ENCODE results near the gene ZNF620.

Gene ZNF620

GRCh38 chr3:40477666-40478065 is 28.2 kb upstream of the ZNF620 start:
- Histone ChIP-seq H3F3A (ENCODE audit: insufficient read depth) (no peaks in the 10 kb centered on the region), H3K27ac (ENCODE audit: low read depth, low read length) (no peak overlapping the region), H2AFZ (ENCODE audit: low read depth, low read length, severe bottlenecking) (no peak overlapping the region), H3K4me2 (ENCODE audit: low read depth, low read length, poor library complexity, severe bottlenecking) (peak overlapping the region; percentile 75), H3K9me3 (ENCODE audit: insufficient read depth, low read length) (no peaks in the 10 kb centered on the region), H4K20me1 (ENCODE audit: low read depth, low read length) (no peaks in the 10 kb centered on the region), H3K4me3 (ENCODE audit: insufficient read depth, low read length, poor library complexity, severe bottlenecking) (no peak overlapping the region), H3K79me2 (ENCODE audit: insufficient read depth, low read length) (no peaks in the 10 kb centered on the region), H3K36me3 (ENCODE audit: low read length) (no peaks in the 10 kb centered on the region), H3K9me2 (replicated peaks; ENCODE audit: insufficient read depth, low read length) (no peaks in the 10 kb centered on the region), H3K9ac (ENCODE audit: low read length) (no peak overlapping the region), H3K27me3 (ENCODE audit: low read length) (no peaks in the 10 kb centered on the region)
- no peak for TF ChIP-seq EZH2phosphoT487 (conservative IDR thresholded peaks at IDR 0.05; ENCODE audit: low read length)
- TF ChIP-seq, protein P1, sequence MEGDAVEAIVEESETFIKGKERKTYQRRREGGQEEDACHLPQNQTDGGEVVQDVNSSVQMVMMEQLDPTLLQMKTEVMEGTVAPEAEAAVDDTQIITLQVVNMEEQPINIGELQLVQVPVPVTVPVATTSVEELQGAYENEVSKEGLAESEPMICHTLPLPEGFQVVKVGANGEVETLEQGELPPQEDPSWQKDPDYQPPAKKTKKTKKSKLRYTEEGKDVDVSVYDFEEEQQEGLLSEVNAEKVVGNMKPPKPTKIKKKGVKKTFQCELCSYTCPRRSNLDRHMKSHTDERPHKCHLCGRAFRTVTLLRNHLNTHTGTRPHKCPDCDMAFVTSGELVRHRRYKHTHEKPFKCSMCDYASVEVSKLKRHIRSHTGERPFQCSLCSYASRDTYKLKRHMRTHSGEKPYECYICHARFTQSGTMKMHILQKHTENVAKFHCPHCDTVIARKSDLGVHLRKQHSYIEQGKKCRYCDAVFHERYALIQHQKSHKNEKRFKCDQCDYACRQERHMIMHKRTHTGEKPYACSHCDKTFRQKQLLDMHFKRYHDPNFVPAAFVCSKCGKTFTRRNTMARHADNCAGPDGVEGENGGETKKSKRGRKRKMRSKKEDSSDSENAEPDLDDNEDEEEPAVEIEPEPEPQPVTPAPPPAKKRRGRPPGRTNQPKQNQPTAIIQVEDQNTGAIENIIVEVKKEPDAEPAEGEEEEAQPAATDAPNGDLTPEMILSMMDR (IDR thresholded peaks at IDR 0.05; ENCODE audit: insufficient read depth, low read length, poor library complexity, severe bottlenecking), result no peak

- Histone ChIP-seq H3K9ac (ENCODE audit: low read length) (no peak overlapping the region), H3K36me3 (ENCODE audit: low read length) (no peaks in the 10 kb centered on the region), H3F3A (ENCODE audit: insufficient read depth) (no peaks in the 10 kb centered on the region), H3K27me3 (ENCODE audit: low read length) (no peaks in the 10 kb centered on the region), H3K9me3 (ENCODE audit: insufficient read depth, low read length) (no peaks in the 10 kb centered on the region), H4K20me1 (ENCODE audit: low read depth, low read length) (no peaks in the 10 kb centered on the region), H3K9me2 (replicated peaks; ENCODE audit: insufficient read depth, low read length) (no peaks in the 10 kb centered on the region), H3K4me2 (ENCODE audit: low read depth, low read length, poor library complexity, severe bottlenecking) (no peak overlapping the region), H3K79me2 (ENCODE audit: insufficient read depth, low read length) (no peaks in the 10 kb centered on the region), H3K27ac (ENCODE audit: low read depth, low read length) (no peak overlapping the region), H2AFZ (ENCODE audit: low read depth, low read length, severe bottlenecking) (no peak overlapping the region), H3K4me3 (ENCODE audit: insufficient read depth, low read length, poor library complexity, severe bottlenecking) (no peak overlapping the region)
- no peak for TF ChIP-seq EZH2phosphoT487 (conservative IDR thresholded peaks at IDR 0.05; ENCODE audit: low read length)
- TF ChIP-seq, protein P1 (IDR thresholded peaks at IDR 0.05; ENCODE audit: insufficient read depth, low read length, poor library complexity, severe bottlenecking), result no peak
Measured at GRCh38 chr3:40487172-40487571, 18.7 kb upstream of the ZNF620 start.

DNA sequence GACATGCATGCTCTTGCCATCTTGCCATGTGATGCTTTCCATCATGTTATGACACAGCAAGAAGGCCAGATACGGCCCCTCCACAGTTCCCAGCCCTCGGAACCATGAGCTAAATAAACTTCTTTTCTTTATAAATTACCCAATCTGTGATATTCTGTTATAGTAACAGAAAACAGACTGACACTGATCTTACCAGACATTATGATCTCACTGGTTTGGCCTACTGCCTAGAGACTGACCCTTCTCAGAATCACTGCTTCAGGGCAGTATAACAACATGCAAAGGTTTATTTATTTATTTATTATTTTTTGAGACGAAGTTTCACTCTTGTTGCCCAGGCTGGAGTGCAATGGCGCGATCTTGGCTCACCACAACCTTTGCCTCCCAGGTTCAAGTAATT is 14.9 kb upstream of the ZNF620 start:
- H2AFZ ChIP-seq (ENCODE audit: low read depth, low read length, severe bottlenecking), result no peak overlapping the region

More for the DNA sequence above, 14.9 kb upstream of the ZNF620 start:
- Histone ChIP-seq H3K36me3 (ENCODE audit: low read length) (no peaks in the 10 kb centered on the region), H3K4me2 (ENCODE audit: low read depth, low read length, poor library complexity, severe bottlenecking) (no peak overlapping the region), H3K4me3 (ENCODE audit: insufficient read depth, low read length, poor library complexity, severe bottlenecking) (no peak overlapping the region), H3F3A (ENCODE audit: insufficient read depth) (no peaks in the 10 kb centered on the region), H3K9me3 (ENCODE audit: insufficient read depth, low read length) (no peaks in the 10 kb centered on the region), H3K79me2 (ENCODE audit: insufficient read depth, low read length) (no peaks in the 10 kb centered on the region), H3K9me2 (replicated peaks; ENCODE audit: insufficient read depth, low read length) (no peaks in the 10 kb centered on the region), H3K27me3 (ENCODE audit: low read length) (no peaks in the 10 kb centered on the region), H4K20me1 (ENCODE audit: low read depth, low read length) (no peaks in the 10 kb centered on the region), H3K27ac (ENCODE audit: low read depth, low read length) (no peak overlapping the region), H3K9ac (ENCODE audit: low read length) (no peak overlapping the region)
- TF ChIP-seq, protein P1 (IDR thresholded peaks at IDR 0.05; ENCODE audit: insufficient read depth, low read length, poor library complexity, severe bottlenecking), result no peak
- no peak for TF ChIP-seq EZH2phosphoT487 (conservative IDR thresholded peaks at IDR 0.05; ENCODE audit: low read length)
